K562 (cell line): Measurements from ENCODE around the gene ITPKB. TPM values are rescaled to one million over a fixed set of nuclear protein-coding genes. Genes with fewer than 3 reads are reported as not detected.

Experiments
- ATAC-seq: fragments of 200-7000 bp; cut with Tn5 transposase; 3 replicates; pipeline ENCODE4 v1.9.1; 2020; ENCODE audit warnings: moderate library complexity
- BruUV-seq: library from RNA; stranded (reverse); fragments of 400-500 nt; replicated peaks from 2 replicates; lab custom pipeline; 2021; lab: Mats Ljungman, UMichigan
- CTCF ChIA-PET: fragments of 300-600 bp; formaldehyde crosslinking; extraction: SDS; loops from one replicate; lab custom pipeline; 2021; ENCODE audit warnings: low intra/inter-chr PET ratio; lab: Yijun Ruan, JAX
- POLR2A ChIA-PET: fragments of 300-600, 350-650 bp; sonication (Branson Sonifier 250); formaldehyde crosslinking; extraction: SDS; loops from one replicate; lab custom pipeline; 2021; ENCODE audit warnings: antibody characterized with exemption, inconsistent platforms; lab: Yijun Ruan, JAX
- DNase-seq, 4 experiments: peaks; one replicate each; pipeline versions ENCODE4 v3.0.0 to v3.0.0-alpha.2; 2011 to 2018; ENCODE audit warnings: low spot score in 3 of 4, mixed read lengths in 3 of 4; ENCODE audit errors: extremely low read depth in 1 of 4
- FAIRE-seq: peaks from 2 replicates; lab custom pipeline; 2011; peaks lifted over from hg19 to GRCh38; lab: Jason Lieb, UNC
- H2AFZ ChIP-seq: 2 replicates; pipeline ENCODE4 v1.6.0; 2011; ENCODE audit warnings: low read depth, low read length, control low read depth, inconsistent platforms
- H3K27ac ChIP-seq: fragments of 200-600 bp; 3 replicates; pipeline ENCODE4 v1.8.0; 2011; ENCODE audit warnings: low read depth, mild to moderate bottlenecking, control low read depth, inconsistent platforms, low read length, moderate library complexity, mixed read lengths; ENCODE audit errors: extremely low read depth
- H3K27me3 ChIP-seq, 2 experiments: fragments of 300-600 bp in 1 of 2; 2 replicates in 1 of 2; 3 replicates in 1 of 2; pipeline versions ENCODE4 v1.6.0 to v1.8.0; 2011; ENCODE audit warnings: inconsistent platforms in 2 of 2, low read length in 2 of 2, mild to moderate bottlenecking in 1 of 2, mixed read lengths in 1 of 2, moderate library complexity in 1 of 2; ENCODE audit not compliant: control insufficient read depth in 2 of 2, insufficient read depth in 2 of 2
- H3K36me3 ChIP-seq: fragments of 300-600 bp; 3 replicates; pipeline ENCODE4 v1.8.0; 2011; ENCODE audit warnings: mild to moderate bottlenecking, low read length, inconsistent platforms; ENCODE audit not compliant: control insufficient read depth, insufficient read depth
- H3K4me1 ChIP-seq, 2 experiments: fragments of 200-600 bp in 1 of 2; replicated peaks in 1 of 2; 2 replicates in 1 of 2; 3 replicates in 1 of 2; pipeline versions ENCODE4 v1.5.1 to v1.8.0; 2011; ENCODE audit warnings: inconsistent platforms in 2 of 2, low read length in 2 of 2, mild to moderate bottlenecking in 1 of 2, mixed read lengths in 1 of 2, moderate library complexity in 1 of 2; ENCODE audit not compliant: control insufficient read depth in 2 of 2, insufficient read depth in 2 of 2
- H3K4me2 ChIP-seq: 2 replicates; pipeline ENCODE4 v1.6.1; 2011; ENCODE audit warnings: low read length, control low read depth, inconsistent platforms, mixed read lengths; ENCODE audit not compliant: insufficient read depth
- H3K4me3 ChIP-seq: fragments of 200-600 bp; sonication (generic), shearing (Covaris generic); 2 replicates; pipeline ENCODE4 v1.5.1; 2016; ENCODE audit warnings: control low read depth, inconsistent platforms
- H3K79me2 ChIP-seq: fragments of 200-600 bp; 3 replicates; pipeline ENCODE4 v1.8.0; 2011; ENCODE audit warnings: low read length, inconsistent platforms; ENCODE audit not compliant: control insufficient read depth, insufficient read depth
- H3K9ac ChIP-seq, 2 experiments: 2 replicates each; pipeline versions ENCODE4 v1.6.0 to v1.6.1; 2011; ENCODE audit warnings: low read depth in 2 of 2, low read length in 2 of 2, control low read depth in 1 of 2, inconsistent platforms in 1 of 2, mild to moderate bottlenecking in 1 of 2, mixed read lengths in 1 of 2; ENCODE audit not compliant: insufficient read depth in 1 of 2
- H3K9me1 ChIP-seq: one replicate; pipeline ENCODE4 v1.6.0; 2011; ENCODE audit warnings: inconsistent platforms, mild to moderate bottlenecking, low read length, moderate library complexity; ENCODE audit not compliant: control insufficient read depth, insufficient read depth
- H3K9me3 ChIP-seq: replicated peaks from 2 replicates; pipeline ENCODE4 v1.5.1; 2011; ENCODE audit warnings: low read depth, low read length, inconsistent platforms; ENCODE audit not compliant: control insufficient read depth, insufficient read depth
- H4K20me1 ChIP-seq: replicated peaks from 2 replicates; pipeline ENCODE4 v1.6.1; 2011; ENCODE audit warnings: low read length, inconsistent platforms, mixed read lengths; ENCODE audit not compliant: control insufficient read depth, insufficient read depth
- E2F6 ChIP-seq, 2 experiments: IDR thresholded peaks; 2 replicates each; pipeline ENCODE4 v1.6.1; 2011; ENCODE audit warnings: borderline replicate concordance in 1 of 2, control low read depth in 1 of 2, low read depth in 1 of 2, low read length in 1 of 2, mild to moderate bottlenecking in 1 of 2, mixed read lengths in 1 of 2, moderate library complexity in 1 of 2; ENCODE audit not compliant: insufficient read depth in 1 of 2, insufficient read length in 1 of 2, poor library complexity in 1 of 2, severe bottlenecking in 1 of 2; ENCODE audit errors: extremely low read depth in 1 of 2
- GABPB2 ChIP-seq: fragments of 250-450 bp; sonication (Bioruptor Pico); conservative IDR thresholded peaks from 2 replicates; pipeline ENCODE4 v1.5.1; 2021; ENCODE audit warnings: mild to moderate bottlenecking
- HDGF ChIP-seq: fragments of 450-650 bp; IDR thresholded peaks from 2 replicates; pipeline ENCODE4 v1.6.1; 2016
- HOXB6 ChIP-seq: fragments of 250-450 bp; sonication (Bioruptor Pico); IDR thresholded peaks from 2 replicates; pipeline ENCODE4 v1.5.1; 2022; ENCODE audit warnings: mild to moderate bottlenecking, borderline replicate concordance
- IRF2 ChIP-seq: sonication (generic); formaldehyde crosslinking; IDR thresholded peaks from 2 replicates; pipeline ENCODE4 v1.8.1; 2022; ENCODE audit warnings: mild to moderate bottlenecking, missing genetic modification reagents
- L3MBTL2 ChIP-seq: fragments of 450-650 bp; IDR thresholded peaks from 2 replicates; pipeline ENCODE4 v1.6.1; 2016; ENCODE audit warnings: mild to moderate bottlenecking, moderate library complexity
- MAX ChIP-seq: sonication (generic); formaldehyde crosslinking; IDR thresholded peaks from 2 replicates; pipeline ENCODE4 v1.9.0; 2022; ENCODE audit warnings: mild to moderate bottlenecking, missing genetic modification reagents
- SNRNP70 ChIP-seq: fragments of 200-400 bp; formaldehyde crosslinking; optimal IDR thresholded peaks from 2 replicates; pipeline ENCODE3; 2017; ENCODE audit warnings: low read depth, low read length
- ZKSCAN8 ChIP-seq: fragments of 200-800 bp; sonication (Bioruptor generic); IDR thresholded peaks from 2 replicates; pipeline ENCODE4 v1.6.1; 2016; ENCODE audit warnings: missing genetic modification characterization, missing compliant biosample characterization
- ZNF740 ChIP-seq, 3 experiments: fragments of 200-800 bp in 1 of 3; sonication (Bioruptor generic) in 1 of 3; sonication (generic) in 1 of 3; formaldehyde crosslinking in 1 of 3; IDR thresholded peaks; 2 replicates each; pipeline versions ENCODE4 v1.6.1 to v1.8.0; 2016 to 2022; ENCODE audit warnings: mild to moderate bottlenecking in 2 of 3, missing compliant biosample characterization in 2 of 3, missing genetic modification characterization in 2 of 3, missing genetic modification reagents in 1 of 3
- WGBS: fragments of 100-300 bp; shearing (Covaris generic); methylation state at CpG from one replicate; pipeline ENCODE4 v1.1.6; 2016; ENCODE audit warnings: low coverage, mixed read lengths; ENCODE audit not compliant: insufficient coverage; ENCODE audit errors: missing lambda C conversion rate; 5-methylcytosine and 5-hydroxymethylcytosine counted together
- in situ Hi-C: fragments of 300-500 bp; cut with MboI; formaldehyde crosslinking; loops from 4 replicates; pipeline ENCODE4 v1.15.0; 2018; ENCODE audit warnings: inconsistent platforms, mixed read lengths
- intact Hi-C: fragments of 100-400 bp; cut with micrococcal nuclease; formaldehyde crosslinking; loops from 2 replicates; pipeline ENCODE4 v1.14.2; 2022
- polyA plus RNA-seq, 8 experiments: library from polyadenylated mRNA; depleted of rRNA in 4 of 8; stranded (reverse) in 5 of 8; unstranded in 3 of 8; fragments of >200 nt; fragmentation: Nextera tagmentation in 2 of 8; fragmentation: Illumina TruSeq in 1 of 8; extraction: Ambion mirVana in 2 of 8; extraction: Trizol in 1 of 8; gene quantifications; 2 replicates each; pipeline versions ENCODE4 v1.2.1 to v1.2.3, GENCODE V29; 2011 to 2014; ENCODE audit warnings: inconsistent platforms in 1 of 8, missing spikeins in 1 of 8
- total RNA-seq, 7 experiments: library from RNA; depleted of rRNA in 6 of 7; stranded (reverse); fragments of >200 nt in 6 of 7; fragmentation: Illumina TruSeq in 2 of 7; extraction: Trizol in 2 of 7; gene quantifications; 2 replicates each; pipeline versions ENCODE4 v1.2.1 to v1.2.3, GENCODE V29; 2011 to 2021; ENCODE audit warnings: low replicate concordance in 1 of 7
- TF ChIP-seq, protein P1 (sequence below): sonication (generic); formaldehyde crosslinking; IDR thresholded peaks from 2 replicates; pipeline ENCODE4 v1.9.0; 2022; ENCODE audit warnings: mild to moderate bottlenecking, missing genetic modification reagents
- TF ChIP-seq, protein P2 (sequence below), 2 experiments: fragments of 250-450 bp in 1 of 2; fragments of 450-650 bp in 1 of 2; sonication (Bioruptor Pico) in 1 of 2; IDR thresholded peaks; 2 replicates each; pipeline versions ENCODE4 v1.6.1 to v1.8.0; 2016 to 2021; ENCODE audit warnings: mild to moderate bottlenecking in 2 of 2, moderate library complexity in 2 of 2, missing compliant biosample characterization in 1 of 2, missing genetic modification characterization in 1 of 2

ITPKB gene
- total and polyA plus RNA-seq, 9 of the 15 experiments (the other 6 are each of a cell fraction or from before 2014, with no cell fraction given) = 0.01 to 0.22 TPM; not detected in 7

GRCh38 chr1:226632922-226633351 is 106.1 kb downstream of the ITPKB start:
- BruUV-seq = no TSS peak

More at GRCh38 chr1:226632922-226633351, 106.1 kb downstream of the ITPKB start:
- H3K79me2 ChIP-seq = no peaks in the 10 kb centered on the region
- ChIA-PET CTCF (interaction anchor here (3.6 kb wide), 1 partner anchor 195 kb away, joined by 32 read pairs; no protein-coding TSS in a partner anchor), POLR2A (no interaction called here)
- DNase-seq (no peak), FAIRE-seq (no peak), ATAC-seq (no peak)
- H3K4me2 ChIP-seq = no peak overlapping the region
- H3K27ac ChIP-seq = no peak overlapping the region
- H2AFZ ChIP-seq = no peak overlapping the region
- 0 out of 2 replicates have a peak, but pooled peaks cover 9% of the 10 kb centered on the region for H4K20me1 ChIP-seq
- H3K27me3 ChIP-seq = peaks cover 16 to 73% of the 10 kb centered on the region in 2 experiments
- no peak overlapping the region for H3K9ac ChIP-seq
- H3K4me3 ChIP-seq = no peak overlapping the region
- 2% methylated on average over 10 of the region's 10 CpGs for WGBS
- intact Hi-C loops (no loop called here), in situ Hi-C loops (loop anchor here (10.0 kb wide), 2 partner anchors 802 to 1322 kb away; no protein-coding TSS in a partner anchor)
- no peaks in the 10 kb centered on the region for H3K36me3 ChIP-seq
- TF ChIP-seq MAX (CRISPR knock-in tag) (peak; percentile 35; the same call in 1 of the 2 replicates), HDGF (no peak), GABPB2 (no peak), HOXB6 (no peak), ZNF740 (CRISPR knock-in tag; IDR thresholded peaks at IDR 0.05) (no peak), ZNF740 (tag; IDR thresholded peaks at IDR 0.05) (no peak), ZKSCAN8 (no peak), IRF2 (CRISPR knock-in tag) (no peak), SNRNP70 (no peak), L3MBTL2 (peak; percentile 36; the same call in 1 of the 2 replicates), E2F6 (IDR thresholded peaks at IDR 0.05; ENCODE audit: borderline replicate concordance in 1 of 2, extremely low read depth in 1 of 2, insufficient read depth in 1 of 2, insufficient read length in 1 of 2, low read depth in 1 of 2, low read length in 1 of 2, poor library complexity in 1 of 2, severe bottlenecking in 1 of 2) (peak in 1 of 2 experiments; percentile 41)
- TF ChIP-seq, protein P1, sequence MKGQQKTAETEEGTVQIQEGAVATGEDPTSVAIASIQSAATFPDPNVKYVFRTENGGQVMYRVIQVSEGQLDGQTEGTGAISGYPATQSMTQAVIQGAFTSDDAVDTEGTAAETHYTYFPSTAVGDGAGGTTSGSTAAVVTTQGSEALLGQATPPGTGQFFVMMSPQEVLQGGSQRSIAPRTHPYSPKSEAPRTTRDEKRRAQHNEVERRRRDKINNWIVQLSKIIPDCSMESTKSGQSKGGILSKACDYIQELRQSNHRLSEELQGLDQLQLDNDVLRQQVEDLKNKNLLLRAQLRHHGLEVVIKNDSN (CRISPR knock-in tag) = no peak
- TF ChIP-seq, protein P2, sequence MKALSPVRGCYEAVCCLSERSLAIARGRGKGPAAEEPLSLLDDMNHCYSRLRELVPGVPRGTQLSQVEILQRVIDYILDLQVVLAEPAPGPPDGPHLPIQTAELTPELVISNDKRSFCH (CRISPR knock-in tag; IDR thresholded peaks at IDR 0.05) = no peak
- TF ChIP-seq, protein P2 (tag; IDR thresholded peaks at IDR 0.05) = 0 out of 2 replicates have a peak, but pooled peaks have one; percentile 54
- H3K9me3 ChIP-seq = no peaks in the 10 kb centered on the region
- no peaks in the 10 kb centered on the region for H3K9me1 ChIP-seq
- peaks cover 0 to 17% of the 10 kb centered on the region in 2 experiments; a peak in 2 of 5 replicates for H3K4me1 ChIP-seq
